HT-29 (cell line): ENCODE results near the gene TMSB4X. TPM values are rescaled to one million over a fixed set of nuclear protein-coding genes. Genes with fewer than 3 reads are reported as not detected.
"Not testable (repeated sequence)": the region's sequence is repeated elsewhere in the genome, so short reads cannot be mapped to it uniquely, and the experiment has no call there.

ENCODE experiments used
- DNase-seq: peaks from one replicate; pipeline ENCODE4 v3.0.0-alpha.2; 2015; ENCODE audit warnings: low spot score
- total RNA-seq: library from RNA; depleted of rRNA; stranded (reverse); fragments of >200 nt; shearing (Covaris generic); gene quantifications from 2 replicates; pipeline ENCODE4 v1.2.3, GENCODE V29; 2014

Gene TMSB4X
- total RNA-seq, 1 experiment from 2014 or later, result 538 TPM

DNA sequence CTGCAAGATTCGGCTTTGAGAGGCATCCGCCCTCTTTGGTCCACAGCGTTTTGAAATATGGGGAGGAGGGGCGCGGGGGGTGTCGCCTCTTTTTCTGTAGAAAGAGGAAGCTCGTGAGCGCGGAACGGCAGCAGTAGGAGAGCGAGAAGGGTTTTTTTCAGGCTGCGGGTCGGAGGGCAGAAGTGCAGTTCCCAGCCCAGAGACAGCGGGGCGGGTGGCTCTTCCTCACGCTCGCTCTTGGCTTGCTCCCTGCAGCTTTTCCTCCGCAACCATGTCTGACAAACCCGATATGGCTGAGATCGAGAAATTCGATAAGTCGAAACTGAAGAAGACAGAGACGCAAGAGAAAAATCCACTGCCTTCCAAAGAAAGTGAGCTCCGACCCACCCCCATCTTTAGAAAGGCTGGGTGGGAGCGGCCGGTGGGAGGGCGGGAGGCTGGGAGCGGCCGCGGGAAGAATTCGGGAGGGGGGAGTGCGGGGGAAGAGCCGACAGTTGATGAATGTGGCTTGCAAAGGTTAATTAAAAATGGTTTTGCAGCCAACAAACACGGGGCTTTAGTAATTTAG lies 1.2 kb downstream of the TMSB4X start:
- DNase-seq, result peak; percentile 35

- DNase-seq, result not testable (repeated sequence)
These were observed 2.2 kb downstream of the TMSB4X start for GRCh38 chrX:12976819-12977732.

- DNase-seq, result no peak
These were observed 2.9 kb downstream of the TMSB4X start for GRCh38 chrX:12977761-12978204.

DNA sequence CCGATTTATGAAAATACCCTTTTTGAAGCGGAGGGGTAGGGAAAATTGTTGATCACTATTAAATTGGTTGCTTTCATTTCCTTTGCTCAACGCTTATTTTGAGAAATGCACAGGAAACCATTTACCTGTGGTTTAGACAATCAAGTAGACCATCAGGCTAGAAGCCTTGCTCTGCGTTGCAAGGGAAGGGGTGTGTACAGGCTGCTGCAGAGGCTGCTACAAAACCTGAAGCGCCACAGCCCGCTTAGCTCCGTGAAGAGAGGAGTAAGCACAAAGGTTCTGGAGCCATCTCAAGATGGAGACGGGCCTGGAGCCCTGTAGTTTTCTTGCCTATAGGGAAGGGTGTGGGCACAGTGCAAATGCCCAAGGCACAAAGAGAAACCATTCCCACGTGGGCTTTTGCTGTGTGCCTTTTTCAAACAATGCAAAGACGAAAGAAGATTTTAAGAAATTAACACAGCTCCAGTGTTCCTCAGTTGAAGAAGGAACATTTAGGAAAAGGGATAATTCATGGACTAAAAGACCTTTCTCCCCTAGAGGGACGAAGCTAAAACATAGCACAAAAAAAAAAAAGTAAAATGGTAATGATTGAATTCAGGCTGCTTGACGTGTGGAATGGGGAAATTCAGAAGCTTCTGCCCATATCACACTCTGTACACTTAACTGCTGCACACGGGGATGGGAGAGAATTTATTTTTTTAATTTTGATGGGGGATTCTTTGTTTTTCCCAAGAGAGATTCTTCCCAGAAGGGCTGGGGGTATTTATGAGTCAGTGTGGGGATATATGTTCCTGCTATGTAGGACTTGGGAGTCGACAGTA lies 3.5 kb downstream of the TMSB4X start:
- DNase-seq, result peak; percentile 42

DNA sequence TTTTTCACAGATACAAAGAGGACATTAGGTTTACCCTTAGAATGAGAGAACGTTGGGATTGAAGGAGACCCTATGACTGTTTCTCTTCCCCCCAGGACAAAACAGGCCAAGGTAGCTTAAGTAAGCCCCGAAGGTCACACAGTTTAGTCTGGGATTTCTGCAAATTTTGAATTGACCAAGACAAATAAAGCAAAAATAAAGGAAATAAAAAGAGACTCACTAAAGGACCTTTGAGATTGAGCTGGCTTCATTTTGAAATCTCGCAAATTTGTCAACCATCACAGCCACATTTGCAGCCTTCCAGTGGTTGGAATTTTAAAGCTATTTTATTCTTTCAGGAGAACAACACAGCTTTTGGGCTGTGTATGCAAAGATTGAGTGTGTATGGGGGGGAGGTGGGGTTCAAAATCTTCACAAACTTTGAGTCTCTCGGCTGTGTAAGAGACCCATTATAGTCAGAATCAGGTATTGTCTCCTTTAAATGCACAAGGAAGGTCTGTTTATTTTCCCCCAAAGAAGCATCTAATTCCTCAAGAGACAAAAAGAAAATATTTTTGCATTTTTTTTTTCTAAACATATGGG lies 4.2 kb downstream of the TMSB4X start:
- DNase-seq, result no peak

DNA sequence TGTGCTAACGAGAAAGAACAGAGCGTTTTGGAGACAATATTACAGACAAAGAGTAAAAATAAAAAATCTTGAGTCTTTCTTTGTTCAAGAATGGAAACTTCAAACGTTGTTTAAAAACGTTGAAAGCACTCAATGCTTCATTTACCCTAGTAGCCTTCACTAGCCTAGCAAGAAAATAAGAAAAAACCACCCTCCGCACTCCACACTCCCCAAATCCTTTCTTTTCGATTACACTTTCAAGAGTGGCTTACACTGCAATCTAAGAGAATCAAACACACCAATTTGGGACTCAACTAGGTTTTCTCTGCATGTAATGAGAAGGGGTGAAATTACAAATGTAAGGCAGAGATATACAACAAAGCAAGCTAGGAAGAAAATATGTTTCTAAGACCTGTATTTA lies 4.7 kb downstream of the TMSB4X start:
- DNase-seq, result no peak

GRCh38 chrX:12980039-12980438 lies 5.1 kb downstream of the TMSB4X start:
- not testable (repeated sequence) for DNase-seq

DNA sequence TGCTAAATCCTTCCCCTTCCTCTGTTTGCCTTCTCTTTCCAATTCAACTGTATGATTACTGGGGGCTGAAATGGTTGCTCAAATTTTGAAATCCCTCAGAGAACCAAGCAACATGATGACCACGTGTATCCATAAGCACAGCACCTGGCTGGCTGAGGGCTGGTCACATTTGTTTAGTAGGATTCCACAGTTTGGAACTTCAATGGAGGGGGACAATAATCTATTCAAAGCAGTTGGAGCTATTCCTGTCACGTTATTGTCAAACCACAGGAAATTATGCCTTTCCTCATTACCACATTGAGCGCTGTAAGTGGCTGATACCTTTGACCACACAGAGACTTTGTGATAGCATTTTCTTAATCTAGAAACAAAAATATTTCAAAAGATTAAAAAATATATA lies 7.0 kb downstream of the TMSB4X start:
- DNase-seq, result no peak

DNA sequence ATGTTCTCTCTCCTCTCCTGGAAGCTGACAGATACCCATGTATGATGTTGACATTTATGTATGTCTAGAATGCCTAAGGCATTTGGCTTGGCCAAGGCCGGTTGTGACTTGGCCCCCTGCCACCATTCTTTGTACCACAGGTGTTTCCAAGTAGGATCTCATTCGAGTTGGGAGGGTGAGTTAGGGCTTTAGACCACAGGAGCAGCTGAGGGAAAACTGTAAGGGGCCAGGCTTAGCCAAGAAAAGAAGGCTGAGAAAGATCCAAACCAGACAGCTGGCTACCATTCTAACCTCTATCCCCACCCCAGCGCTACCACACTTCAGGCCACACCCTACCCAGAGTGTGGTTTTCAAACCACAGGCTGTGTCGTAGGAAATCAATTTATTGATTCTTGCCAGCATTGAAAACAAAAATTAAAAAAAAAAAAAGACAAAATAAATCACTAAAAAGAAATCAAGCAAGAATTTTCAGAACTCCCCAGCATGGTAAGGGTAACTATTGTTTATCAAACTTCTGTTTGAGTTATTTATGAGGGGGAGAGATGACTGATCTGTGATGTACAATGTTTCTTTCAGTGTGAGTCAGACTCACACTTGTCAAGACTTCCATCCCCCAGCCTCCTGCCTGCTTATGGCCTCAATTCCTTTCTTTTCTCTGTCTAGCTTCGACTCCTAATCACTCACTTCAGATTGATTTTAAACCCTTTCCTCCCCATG lies 9.9 kb downstream of the TMSB4X start:
- peak; percentile 54 for DNase-seq

DNA sequence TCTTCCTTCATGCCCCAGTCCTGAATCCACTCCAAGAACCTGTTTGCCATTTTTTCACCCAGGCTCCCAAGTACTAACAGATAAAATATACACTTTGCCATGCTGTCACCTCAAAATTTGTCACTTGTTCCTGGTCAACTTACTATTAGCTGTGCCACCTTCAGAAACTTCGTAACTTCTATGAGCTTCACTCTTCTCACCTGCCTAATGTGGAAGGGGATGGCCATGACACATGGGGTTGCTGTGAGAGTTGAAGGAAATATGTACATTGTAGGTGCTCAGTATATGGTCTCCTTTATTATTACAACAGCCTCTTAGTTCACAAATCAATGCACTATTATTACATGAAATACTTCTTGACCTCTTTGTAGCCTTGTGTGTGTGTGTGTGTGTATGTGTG lies 10.4 kb downstream of the TMSB4X start:
- DNase-seq, result no peak

DNA sequence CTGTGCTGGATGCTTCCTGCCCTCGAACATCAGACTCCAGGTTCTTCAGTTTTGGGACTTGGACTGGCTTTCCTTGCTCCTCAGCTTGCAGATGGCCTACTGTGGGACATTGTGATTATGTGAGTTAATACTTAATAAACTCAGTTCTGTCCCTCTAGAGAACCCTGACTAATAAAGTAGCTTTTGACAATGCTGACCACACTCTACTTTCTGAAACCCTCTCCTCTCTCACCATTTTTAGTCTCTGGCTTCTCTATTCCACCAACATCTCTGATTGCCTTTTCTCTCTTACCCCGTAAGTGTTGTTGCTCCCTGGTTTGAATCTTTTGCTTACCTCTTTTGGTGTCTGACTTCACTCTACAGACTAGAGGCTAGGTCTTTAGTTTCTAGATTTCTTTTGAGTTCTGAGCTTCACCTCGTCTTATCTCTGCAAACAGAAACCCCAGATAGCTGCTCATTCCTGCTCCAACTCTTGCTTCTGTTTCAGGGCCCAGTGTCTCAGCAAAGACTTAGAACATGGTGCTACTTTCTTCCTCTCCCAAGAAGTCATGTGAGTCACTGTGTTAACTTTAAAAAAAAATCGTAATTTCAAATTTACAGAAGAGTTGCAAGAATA lies 11.4 kb downstream of the TMSB4X start:
- DNase-seq, result no peak

DNA sequence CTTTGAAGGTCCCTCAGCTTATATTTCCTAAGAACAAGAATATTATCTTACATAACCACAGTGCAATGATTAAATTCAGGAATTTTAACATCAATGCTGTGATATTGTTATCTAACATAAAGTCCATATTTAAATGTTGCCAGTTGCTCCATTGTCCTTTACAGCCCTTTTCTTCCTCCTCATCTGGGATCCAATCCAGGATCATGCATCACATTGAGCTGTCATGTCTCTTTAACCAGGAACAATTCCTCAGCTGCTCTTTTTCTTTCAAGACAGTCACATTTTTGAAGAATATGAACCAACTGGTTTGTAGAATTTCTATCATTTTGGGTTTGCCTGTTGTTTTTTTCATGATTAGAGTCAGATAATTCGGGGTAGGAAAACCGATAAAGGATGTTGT lies 12.0 kb downstream of the TMSB4X start:
- DNase-seq, result no peak

DNA sequence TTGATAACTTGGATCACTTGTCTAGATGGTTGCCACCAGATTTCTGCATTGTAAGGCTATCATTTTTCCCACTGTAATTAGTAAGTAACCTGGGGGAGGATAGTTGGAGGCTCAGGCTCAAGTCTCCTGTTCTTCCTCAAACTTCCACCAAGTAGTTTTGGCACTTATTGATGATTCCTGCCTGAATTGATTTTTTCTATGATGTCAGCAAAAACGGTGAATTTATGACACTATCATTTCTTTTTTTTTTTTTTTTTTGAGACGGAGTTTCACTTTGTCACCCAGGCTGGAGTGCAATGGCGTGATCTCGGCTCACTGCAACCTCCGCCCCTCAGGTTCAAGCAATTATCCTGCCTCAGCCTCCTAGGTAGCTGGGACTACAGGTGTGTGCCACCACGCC lies 12.4 kb downstream of the TMSB4X start:
- DNase-seq, result no peak

DNA sequence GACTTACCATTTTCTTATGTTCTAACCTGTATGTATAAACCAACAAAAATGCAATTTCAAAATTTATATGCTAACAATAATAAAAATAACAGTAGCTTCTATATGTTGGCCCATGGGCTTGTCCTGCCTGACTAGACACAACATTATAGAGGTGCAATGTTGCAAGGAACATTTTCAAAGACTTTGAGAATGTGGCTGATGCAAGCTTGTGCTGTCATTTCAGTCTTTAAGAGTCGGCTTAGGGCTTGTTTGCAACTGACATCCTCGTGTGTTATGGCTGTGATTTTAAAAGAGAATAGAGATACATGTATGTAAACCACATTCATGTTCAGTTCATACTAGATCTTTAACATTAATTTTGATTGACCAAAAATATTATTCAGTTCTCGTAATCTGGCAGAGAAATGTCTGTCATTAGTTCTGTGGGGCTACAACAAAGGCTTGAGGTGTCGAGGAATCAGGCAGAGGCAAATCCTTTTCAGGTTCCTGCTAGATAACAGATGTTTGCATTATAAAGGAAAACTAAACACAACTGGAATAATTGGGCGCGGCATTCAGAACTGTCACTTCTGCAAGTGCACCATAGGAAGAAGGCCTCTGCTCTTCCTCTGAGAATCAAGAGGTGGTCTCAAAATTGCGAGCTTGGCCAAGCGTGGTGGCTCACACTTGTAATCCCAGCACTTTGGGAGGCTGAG lies 13.1 kb downstream of the TMSB4X start:
- no peak for DNase-seq

GRCh38 chrX:12988797-12989196 lies 13.9 kb downstream of the TMSB4X start:
- DNase-seq, result peak; percentile 79

DNA sequence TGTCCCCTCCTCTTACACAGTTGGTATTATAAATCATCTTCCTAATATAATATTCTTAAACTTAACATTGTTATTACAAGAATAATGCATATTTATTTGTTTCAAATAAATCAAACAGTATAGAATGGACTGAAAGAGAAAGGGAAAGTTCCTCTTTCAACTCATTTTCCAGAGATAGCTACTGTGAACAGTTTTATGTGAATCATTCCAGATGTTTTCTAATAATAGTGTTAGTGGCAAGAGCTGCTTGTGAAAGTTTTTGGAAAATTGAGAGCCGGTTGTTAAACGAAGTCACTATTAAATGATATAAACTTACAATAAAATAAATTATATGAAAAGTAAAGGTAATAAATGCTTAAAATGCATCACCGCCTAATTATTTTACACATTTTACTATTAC lies 14.6 kb downstream of the TMSB4X start:
- no peak for DNase-seq

- no peak for DNase-seq
These were observed 16.7 kb downstream of the TMSB4X start for GRCh38 chrX:12991575-12991974.

GRCh38 chrX:12992544-12993118 lies 17.7 kb downstream of the TMSB4X start:
- no peak for DNase-seq

GRCh38 chrX:12993826-12994225 lies 18.9 kb downstream of the TMSB4X start:
- DNase-seq, result no peak

- peak; percentile 66 for DNase-seq
These were observed 19.4 kb downstream of the TMSB4X start for GRCh38 chrX:12994321-12994720.
